GM10266 (cell line): ENCODE measurements around the gene KRT1.

Experiments used
- DNase-seq: peaks from one replicate; pipeline ENCODE4 v3.0.0; 2012; ENCODE audit errors: extremely low spot score
- TF ChIP-seq, protein P1 (sequence below): IDR thresholded peaks from 2 replicates; pipeline ENCODE4 v1.5.1; 2012; ENCODE audit warnings: mild to moderate bottlenecking, low read depth; ENCODE audit not compliant: control insufficient read depth, insufficient read depth; ENCODE audit errors: missing control alignments

KRT1 gene

GRCh38 chr12:52682938-52683574 lies 2.8 kb upstream of the KRT1 start:
- TF ChIP-seq, protein P1, sequence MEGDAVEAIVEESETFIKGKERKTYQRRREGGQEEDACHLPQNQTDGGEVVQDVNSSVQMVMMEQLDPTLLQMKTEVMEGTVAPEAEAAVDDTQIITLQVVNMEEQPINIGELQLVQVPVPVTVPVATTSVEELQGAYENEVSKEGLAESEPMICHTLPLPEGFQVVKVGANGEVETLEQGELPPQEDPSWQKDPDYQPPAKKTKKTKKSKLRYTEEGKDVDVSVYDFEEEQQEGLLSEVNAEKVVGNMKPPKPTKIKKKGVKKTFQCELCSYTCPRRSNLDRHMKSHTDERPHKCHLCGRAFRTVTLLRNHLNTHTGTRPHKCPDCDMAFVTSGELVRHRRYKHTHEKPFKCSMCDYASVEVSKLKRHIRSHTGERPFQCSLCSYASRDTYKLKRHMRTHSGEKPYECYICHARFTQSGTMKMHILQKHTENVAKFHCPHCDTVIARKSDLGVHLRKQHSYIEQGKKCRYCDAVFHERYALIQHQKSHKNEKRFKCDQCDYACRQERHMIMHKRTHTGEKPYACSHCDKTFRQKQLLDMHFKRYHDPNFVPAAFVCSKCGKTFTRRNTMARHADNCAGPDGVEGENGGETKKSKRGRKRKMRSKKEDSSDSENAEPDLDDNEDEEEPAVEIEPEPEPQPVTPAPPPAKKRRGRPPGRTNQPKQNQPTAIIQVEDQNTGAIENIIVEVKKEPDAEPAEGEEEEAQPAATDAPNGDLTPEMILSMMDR: no peak

GRCh38 chr12:52682381-52682660 lies 2.1 kb upstream of the KRT1 start:
- TF ChIP-seq, protein P1: no peak
- DNase-seq: no peak

More at GRCh38 chr12:52682938-52683574, 2.8 kb upstream of the KRT1 start:
- DNase-seq: no peak

GRCh38 chr12:52681526-52682380 lies 1.5 kb upstream of the KRT1 start:
- no peak for DNase-seq
- TF ChIP-seq, protein P1: no peak

- DNase-seq: no peak
- TF ChIP-seq, protein P1: no peak
These were observed 332 bp downstream of the KRT1 start for GRCh38 chr12:52679875-52680274.

- TF ChIP-seq, protein P1: no peak
- no peak for DNase-seq
These were observed 2.5 kb downstream of the KRT1 start for GRCh38 chr12:52677671-52678070.

- no peak for DNase-seq
- TF ChIP-seq, protein P1: no peak
These were observed 3.1 kb downstream of the KRT1 start for GRCh38 chr12:52677126-52677525.

DNA sequence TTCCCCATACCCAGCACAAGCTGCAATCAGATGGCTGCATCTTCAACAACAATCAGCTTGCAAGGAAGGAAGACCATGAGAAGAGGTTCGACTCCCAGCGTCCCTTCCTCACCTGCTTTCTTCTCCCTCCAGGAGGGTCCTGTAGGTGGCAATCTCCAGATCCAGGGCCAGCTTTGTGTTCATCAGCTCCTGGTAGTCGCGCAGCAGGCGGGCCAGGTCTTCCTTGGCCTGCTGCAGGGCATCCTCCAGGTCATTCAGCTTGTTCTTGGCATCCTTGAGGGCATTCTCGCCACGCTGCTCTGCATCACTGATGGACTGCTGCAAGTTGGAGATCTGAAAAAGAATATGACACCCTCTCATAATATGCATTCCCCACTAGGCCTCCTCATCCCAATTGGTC lies 4.0 kb downstream of the KRT1 start:
- no peak for DNase-seq
- TF ChIP-seq, protein P1: no peak
